Measurements from ENCODE around the gene NDRG3.

NDRG3 gene

DNA sequence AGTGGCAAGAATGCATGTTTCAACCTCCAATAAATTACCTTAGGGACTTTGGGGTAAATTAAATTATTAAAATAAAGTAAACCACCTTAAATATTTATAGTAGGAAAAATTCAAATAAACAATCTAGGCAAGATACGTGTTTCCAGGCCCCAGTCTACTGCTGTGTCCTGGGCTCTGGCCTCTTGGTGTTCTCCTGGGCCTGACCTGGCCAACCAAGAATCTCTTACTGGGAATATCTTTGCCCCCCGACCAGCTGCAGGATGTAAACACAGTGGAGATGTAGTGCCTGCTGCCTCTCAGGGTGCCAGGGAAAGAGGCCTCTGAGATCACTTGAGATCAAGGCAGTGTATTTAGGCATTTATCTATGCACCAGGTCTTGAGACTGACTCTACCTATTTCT lies 39.4 kb upstream of the NDRG3 start:
- H3K4me3 ChIP-seq (ENCODE audit: low read depth, low read length): no peak overlapping the region
- TF ChIP-seq, protein P1, sequence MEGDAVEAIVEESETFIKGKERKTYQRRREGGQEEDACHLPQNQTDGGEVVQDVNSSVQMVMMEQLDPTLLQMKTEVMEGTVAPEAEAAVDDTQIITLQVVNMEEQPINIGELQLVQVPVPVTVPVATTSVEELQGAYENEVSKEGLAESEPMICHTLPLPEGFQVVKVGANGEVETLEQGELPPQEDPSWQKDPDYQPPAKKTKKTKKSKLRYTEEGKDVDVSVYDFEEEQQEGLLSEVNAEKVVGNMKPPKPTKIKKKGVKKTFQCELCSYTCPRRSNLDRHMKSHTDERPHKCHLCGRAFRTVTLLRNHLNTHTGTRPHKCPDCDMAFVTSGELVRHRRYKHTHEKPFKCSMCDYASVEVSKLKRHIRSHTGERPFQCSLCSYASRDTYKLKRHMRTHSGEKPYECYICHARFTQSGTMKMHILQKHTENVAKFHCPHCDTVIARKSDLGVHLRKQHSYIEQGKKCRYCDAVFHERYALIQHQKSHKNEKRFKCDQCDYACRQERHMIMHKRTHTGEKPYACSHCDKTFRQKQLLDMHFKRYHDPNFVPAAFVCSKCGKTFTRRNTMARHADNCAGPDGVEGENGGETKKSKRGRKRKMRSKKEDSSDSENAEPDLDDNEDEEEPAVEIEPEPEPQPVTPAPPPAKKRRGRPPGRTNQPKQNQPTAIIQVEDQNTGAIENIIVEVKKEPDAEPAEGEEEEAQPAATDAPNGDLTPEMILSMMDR (IDR thresholded peaks at IDR 0.05; ENCODE audit: low read depth, low read length): no peak

DNA sequence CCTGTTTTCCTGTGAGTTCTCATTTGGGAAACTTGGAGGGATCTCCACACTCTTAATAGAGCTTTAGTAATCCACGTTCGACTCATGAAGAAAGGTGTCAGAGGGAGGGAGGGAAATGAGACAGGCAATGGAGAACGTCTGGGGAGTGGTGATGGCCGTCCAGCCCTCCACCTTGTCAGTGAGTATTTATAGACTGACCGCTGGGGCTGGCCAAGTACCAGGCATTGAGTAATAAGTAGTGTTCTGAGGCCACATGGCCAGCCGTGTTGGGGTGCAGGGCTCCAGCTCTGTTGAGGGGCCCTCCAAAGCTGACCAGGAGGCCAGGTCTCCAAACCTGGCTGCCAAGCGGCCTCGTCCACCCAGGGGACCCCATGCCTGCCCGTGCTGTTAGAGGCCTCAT lies 39.0 kb upstream of the NDRG3 start:
- TF ChIP-seq, protein P1 (IDR thresholded peaks at IDR 0.05; ENCODE audit: low read depth, low read length): no peak
- no peak overlapping the region for H3K4me3 ChIP-seq (ENCODE audit: low read depth, low read length)

DNA sequence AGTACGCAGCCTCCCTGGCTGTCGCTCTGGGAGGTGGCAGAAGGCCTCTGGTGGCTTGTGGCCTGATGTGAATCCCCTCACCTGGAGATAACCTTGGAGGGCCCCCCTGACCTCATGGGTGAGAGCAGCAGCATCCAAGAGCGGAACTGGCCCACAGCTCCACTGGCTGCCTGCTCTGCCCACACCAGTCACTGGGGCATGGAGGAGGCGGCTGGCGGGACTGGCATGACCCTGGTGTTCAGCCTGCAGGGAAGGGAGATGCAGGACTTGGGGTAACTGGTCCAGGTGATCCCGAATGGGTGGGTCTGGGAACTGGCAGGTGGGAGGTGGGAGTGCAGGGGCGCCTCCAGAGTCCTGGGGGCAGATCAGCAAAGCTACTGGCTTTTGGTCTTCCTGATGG lies 38.2 kb upstream of the NDRG3 start:
- no peak overlapping the region for H3K4me3 ChIP-seq (ENCODE audit: low read depth, low read length)
- TF ChIP-seq, protein P1 (IDR thresholded peaks at IDR 0.05; ENCODE audit: low read depth, low read length): no peak

DNA sequence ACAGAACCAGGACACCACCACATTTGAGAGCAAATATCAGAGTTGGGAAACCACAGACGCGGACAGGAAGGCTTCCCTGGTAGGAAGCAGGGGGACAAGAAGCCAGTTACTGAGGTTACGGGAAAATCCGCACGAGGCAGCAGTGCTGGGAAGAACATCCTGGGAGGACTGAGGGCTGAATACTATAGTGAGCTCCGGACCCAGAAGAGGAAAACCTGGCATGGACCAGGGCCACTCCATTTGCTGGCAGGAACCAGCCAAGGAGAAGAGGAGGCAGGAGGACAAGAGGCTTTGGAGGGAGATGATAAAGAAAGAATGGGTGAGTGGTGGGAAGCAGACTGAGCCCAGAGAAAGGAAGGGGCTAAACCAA lies 33.8 kb upstream of the NDRG3 start:
- no peak overlapping the region for H3K4me3 ChIP-seq (ENCODE audit: low read depth, low read length)
- TF ChIP-seq, protein P1 (IDR thresholded peaks at IDR 0.05; ENCODE audit: low read depth, low read length): no peak

DNA sequence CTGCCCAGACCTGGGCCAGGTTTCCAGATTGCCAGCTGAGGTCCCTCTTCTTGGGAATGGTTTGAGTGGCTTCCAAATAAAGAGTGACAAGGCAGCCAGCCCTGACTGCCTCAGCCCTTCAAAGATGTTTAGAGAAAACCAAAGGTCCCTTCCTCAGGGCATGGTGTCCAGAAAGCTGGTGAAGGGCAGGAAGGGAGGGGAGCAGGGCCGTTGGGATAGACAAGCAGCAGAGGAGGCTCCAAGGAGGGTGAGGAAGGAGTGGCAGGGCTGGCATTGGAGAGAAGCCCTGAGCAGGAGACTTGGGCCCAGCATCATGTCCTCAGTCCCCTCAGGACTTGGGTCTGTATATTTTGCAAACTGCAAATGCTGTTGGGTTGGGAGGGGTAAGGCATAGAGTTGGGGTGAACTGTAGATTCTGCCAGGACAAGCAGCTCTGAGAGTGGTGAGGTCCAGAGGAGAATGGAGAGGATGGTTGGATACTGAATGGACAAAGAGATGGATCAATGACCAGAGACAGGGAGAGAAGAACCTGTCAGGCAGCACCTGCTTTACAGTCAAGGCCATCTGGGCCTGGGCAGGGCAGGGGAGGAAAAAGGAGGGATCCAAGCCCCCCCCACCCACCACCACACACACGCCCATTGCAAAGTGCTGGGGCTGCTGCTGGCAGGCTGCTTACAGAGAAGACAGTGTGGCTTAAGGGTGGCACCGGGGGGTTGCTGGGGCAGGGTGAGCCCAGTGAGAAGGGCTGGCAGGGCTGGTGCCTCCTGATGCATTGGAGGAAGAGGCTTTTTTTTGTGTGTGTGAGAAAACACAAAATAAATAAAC lies 33.2 kb upstream of the NDRG3 start:
- H3K4me3 ChIP-seq (ENCODE audit: low read depth, low read length): no peak overlapping the region
- TF ChIP-seq, protein P1 (IDR thresholded peaks at IDR 0.05; ENCODE audit: low read depth, low read length): no peak

DNA sequence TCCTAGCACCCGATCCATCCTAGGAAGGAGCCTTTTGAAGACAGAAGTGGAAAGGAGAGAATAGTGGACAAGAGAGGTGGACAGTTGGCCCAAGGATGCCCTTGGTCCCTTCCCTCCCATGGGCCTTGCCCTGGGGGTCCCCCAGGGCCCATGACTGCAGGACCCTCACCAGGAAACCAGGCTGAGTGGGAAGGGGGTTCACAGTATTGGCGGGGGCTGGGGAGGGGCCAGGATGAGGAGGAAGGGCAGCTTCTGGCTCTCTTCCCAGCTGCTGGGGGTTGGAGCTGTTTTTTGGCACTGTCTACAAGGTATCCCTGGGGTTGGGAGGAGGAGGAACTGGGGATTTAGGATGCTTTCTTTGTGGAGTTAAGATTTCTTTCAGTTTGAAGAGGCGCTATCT lies 31.7 kb upstream of the NDRG3 start:
- H3K4me3 ChIP-seq (ENCODE audit: low read depth, low read length): no peak overlapping the region
- TF ChIP-seq, protein P1 (IDR thresholded peaks at IDR 0.05; ENCODE audit: low read depth, low read length): no peak

DNA sequence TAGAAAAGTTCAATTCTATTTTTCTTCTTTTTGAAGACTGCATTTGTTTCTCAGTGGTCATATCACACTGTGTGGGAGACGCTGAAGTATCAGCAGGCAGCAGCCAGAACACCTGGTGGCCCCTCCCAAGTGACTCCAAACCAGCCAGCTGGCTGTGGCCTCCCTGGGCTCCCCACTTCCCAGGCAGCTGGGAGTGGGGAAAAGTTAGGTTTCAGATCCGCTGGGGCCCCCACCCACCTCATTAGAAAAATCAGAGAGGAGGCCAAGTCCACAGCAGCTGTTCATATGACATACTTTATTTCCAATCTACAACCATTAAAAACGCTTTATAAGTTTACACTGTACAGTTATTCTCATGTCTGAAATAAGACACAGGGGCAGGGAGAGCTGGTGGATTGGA lies 31.3 kb upstream of the NDRG3 start:
- TF ChIP-seq, protein P1 (IDR thresholded peaks at IDR 0.05; ENCODE audit: low read depth, low read length): no peak
- H3K4me3 ChIP-seq (ENCODE audit: low read depth, low read length): no peak overlapping the region
